ENCODE measurements around the gene WIPI1.

GRCh38 chr17:68499587-68499986, 42.3 kb upstream of the WIPI1 start:
- no peak for TF ChIP-seq SP1 (IDR thresholded peaks at IDR 0.05)
- no peak for TF ChIP-seq FOXM1 (IDR thresholded peaks at IDR 0.05; ENCODE audit: borderline replicate concordance)
- TF ChIP-seq HDGF (IDR thresholded peaks at IDR 0.05; ENCODE audit: borderline replicate concordance) = no peak
- no peak for TF ChIP-seq BHLHE40 (IDR thresholded peaks at IDR 0.05; ENCODE audit: borderline replicate concordance)
- no peak for TF ChIP-seq SUZ12 (IDR thresholded peaks at IDR 0.05)
- no peak for TF ChIP-seq NFRKB (IDR thresholded peaks at IDR 0.05)
- TF ChIP-seq ZNF384 (IDR thresholded peaks at IDR 0.05) = no peak
- TF ChIP-seq PKNOX1 (IDR thresholded peaks at IDR 0.05) = no peak
- no peak for TF ChIP-seq LEF1 (IDR thresholded peaks at IDR 0.05; ENCODE audit: borderline replicate concordance)
- no peak for TF ChIP-seq ELF4 (IDR thresholded peaks at IDR 0.05)
- no peak for TF ChIP-seq TARDBP (IDR thresholded peaks at IDR 0.05)
- no peak for TF ChIP-seq FOXA1 (IDR thresholded peaks at IDR 0.05)
- TF ChIP-seq FOXK2 (IDR thresholded peaks at IDR 0.05) = no peak
- TF ChIP-seq ARNT (IDR thresholded peaks at IDR 0.05) = no peak

All from HEK293T (cell line).